ENCODE measurements around the gene KDF1. TPM values are rescaled to one million over a fixed set of nuclear protein-coding genes. Genes with fewer than 3 reads are reported as not detected.
A peak's percentile ranks its signal among the peaks of the same experiment; 100 is the strongest.

KDF1 gene
- total and polyA plus RNA-seq, 8 donors: 2.9 to 21.6 (median 14.0) TPM

- intact Hi-C loops (cut with DNase I; ENCODE audit: low total_unique reads): no loop called here
- H3K4me1 ChIP-seq: peaks cover 61 to 98% (median 83%) of the 10 kb centered on the region in 4 donors
- no peak overlapping the region for H3K4me3 ChIP-seq
- no peaks in the 10 kb centered on the region for H3K9me3 ChIP-seq
- peak in 1 of 2 donors; percentile 46 for DNase-seq
- peaks cover 0 to 10% (median 2%) of the 10 kb centered on the region in 4 donors for H3K36me3 ChIP-seq
- peak overlapping the region; percentile 4 to 90 (median 86) for H3K27ac ChIP-seq
- 68 to 76% (median 74%) methylated on average over 9 of the region's 9 CpGs for WGBS, 5 donors
- no peak for TF ChIP-seq POLR2AphosphoS5 (IDR thresholded peaks at IDR 0.05)
- no peak for TF ChIP-seq EP300 (IDR thresholded peaks at IDR 0.05)
- TF ChIP-seq POLR2A (IDR thresholded peaks at IDR 0.05): no peak
- TF ChIP-seq CTCF (IDR thresholded peaks at IDR 0.05): no peak
- peaks cover 0 to 8% (median 0%) of the 10 kb centered on the region in 3 donors for H3K27me3 ChIP-seq
These were observed 40.0 kb upstream of the KDF1 start for GRCh38 chr1:27000090-27000816.

- Histone ChIP-seq H3K27ac (peak overlapping the region; percentile 56 to 90 (median 86)), H3K9me3 (no peaks in the 10 kb centered on the region), H3K36me3 (peaks cover 0 to 9% (median 2%) of the 10 kb centered on the region in 4 donors), H3K27me3 (peaks cover 0 to 15% (median 5%) of the 10 kb centered on the region in 3 donors), H3K4me1 (peaks cover 54 to 98% (median 83%) of the 10 kb centered on the region in 4 donors), H3K4me3 (no peak overlapping the region)
- intact Hi-C loops (cut with DNase I; ENCODE audit: low total_unique reads): loop anchor here (10.0 kb wide), 1 partner anchor 45 kb away; no protein-coding TSS in a partner anchor
- peak; percentile 45 to 68 (median 66) for TF ChIP-seq POLR2AphosphoS5 (IDR thresholded peaks at IDR 0.05)
- no peak for TF ChIP-seq POLR2A (IDR thresholded peaks at IDR 0.05)
- TF ChIP-seq EP300 (IDR thresholded peaks at IDR 0.05): peak; percentile 51
- TF ChIP-seq CTCF (IDR thresholded peaks at IDR 0.05): no peak
- WGBS, 5 donors: 55 to 75% (median 59%) methylated on average over 7 of the region's 7 CpGs
- DNase-seq: peak; percentile 58 to 86
These were observed 39.2 kb upstream of the KDF1 start for GRCh38 chr1:26999440-26999987.

GRCh38 chr1:26998429-26999300 lies 38.4 kb upstream of the KDF1 start:
- TF ChIP-seq CTCF (IDR thresholded peaks at IDR 0.05) (no peak), POLR2AphosphoS5 (IDR thresholded peaks at IDR 0.05) (peak in 1 of 3 donors; percentile 53)
- Histone ChIP-seq H3K4me1 (peaks cover 46 to 93% (median 78%) of the 10 kb centered on the region in 4 donors), H3K36me3 (peaks cover 0 to 9% (median 2%) of the 10 kb centered on the region in 4 donors), H3K27me3 (peaks cover 0 to 22% (median 6%) of the 10 kb centered on the region in 3 donors), H3K27ac (peak overlapping the region; percentile 56 to 90 (median 86)), H3K4me3 (peak overlapping the region in 1 of 4 donors; percentile 90), H3K9me3 (no peaks in the 10 kb centered on the region)
- WGBS, 5 donors: 79 to 90% (median 84%) methylated on average over 11 of the region's 11 CpGs
- intact Hi-C loops (cut with DNase I; ENCODE audit: low total_unique reads): loop anchor here (10.0 kb wide), 1 partner anchor 46 kb away; no protein-coding TSS in a partner anchor
- DNase-seq: peak in 1 of 2 donors; percentile 39

- TF ChIP-seq POLR2A (IDR thresholded peaks at IDR 0.05): no peak
- no peak for TF ChIP-seq EP300 (IDR thresholded peaks at IDR 0.05)
- TF ChIP-seq CTCF (IDR thresholded peaks at IDR 0.05): no peak
- no peak for TF ChIP-seq POLR2AphosphoS5 (IDR thresholded peaks at IDR 0.05)
- H3K4me1 ChIP-seq: peaks cover 56 to 94% (median 78%) of the 10 kb centered on the region in 4 donors
- peak overlapping the region in 3 of 4 donors; percentile 87 to 94 (median 90) for H3K4me3 ChIP-seq
- H3K27me3 ChIP-seq: peaks cover 0 to 42% (median 17%) of the 10 kb centered on the region in 3 donors
- intact Hi-C loops (cut with DNase I; ENCODE audit: low total_unique reads): loop anchor here (10.0 kb wide), 1 partner anchor 48 kb away; no protein-coding TSS in a partner anchor
- DNase-seq: peak in 1 of 2 donors; percentile 20
- 46 to 53% (median 49%) methylated on average over 4 of the region's 4 CpGs for WGBS, 5 donors
- peak overlapping the region; percentile 18 to 90 (median 86) for H3K27ac ChIP-seq
- peaks cover 0 to 9% (median 2%) of the 10 kb centered on the region in 4 donors for H3K36me3 ChIP-seq
- no peaks in the 10 kb centered on the region for H3K9me3 ChIP-seq
These were observed 36.4 kb upstream of the KDF1 start for GRCh38 chr1:26996665-26997064.

Data from stomach (tissue), 9 donors.